ENCODE measurements around the gene DDX10. TPM values are rescaled to one million over a fixed set of nuclear protein-coding genes. Genes with fewer than 3 reads are reported as not detected.
"Not testable (repeated sequence)": the region's sequence is repeated elsewhere in the genome, so short reads cannot be mapped to it uniquely, and the experiment has no call there.

The DDX10 gene
- total RNA-seq, 1 experiment from 2014 or later: 18.9 TPM

DNA sequence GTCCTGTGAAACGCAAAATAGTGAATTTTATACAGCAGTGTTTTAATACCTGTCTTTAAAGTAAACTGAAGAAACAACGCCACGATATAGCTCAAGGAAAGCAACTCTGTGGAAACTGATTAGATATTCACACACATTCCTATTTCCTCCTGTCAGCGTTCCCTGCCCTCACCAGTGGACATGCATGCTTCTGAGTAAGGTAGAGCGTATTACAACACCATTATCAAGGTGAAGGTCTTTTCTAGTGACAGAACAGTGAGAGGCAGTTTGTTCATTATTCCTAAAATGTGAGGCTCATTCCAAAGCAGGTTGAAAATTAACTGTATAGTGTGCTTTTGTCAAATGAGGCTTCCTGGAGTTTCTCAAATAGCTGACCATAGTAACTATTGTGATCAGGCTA lies 153.1 kb downstream of the DDX10 start:
- H3K9me3 ChIP-seq: no peaks in the 10 kb centered on the region
- no peak for DNase-seq
- H3K36me3 ChIP-seq: no peaks in the 10 kb centered on the region

GRCh38 chr11:108818971-108819370 lies 154.1 kb downstream of the DDX10 start:
- H3K9me3 ChIP-seq: no peaks in the 10 kb centered on the region
- no peak for DNase-seq
- H3K36me3 ChIP-seq: no peaks in the 10 kb centered on the region
- H3K4me3 ChIP-seq: no peak overlapping the region
- H3K27me3 ChIP-seq: no peaks in the 10 kb centered on the region

More for the DNA sequence above, 153.1 kb downstream of the DDX10 start:
- Histone ChIP-seq H3K27me3 (no peaks in the 10 kb centered on the region), H3K4me3 (no peak overlapping the region)

- H3K9me3 ChIP-seq: no peaks in the 10 kb centered on the region
- no peak overlapping the region for H3K4me3 ChIP-seq
- no peaks in the 10 kb centered on the region for H3K27me3 ChIP-seq
- no peaks in the 10 kb centered on the region for H3K36me3 ChIP-seq
- no peak for DNase-seq
These were observed 155.1 kb downstream of the DDX10 start for GRCh38 chr11:108819957-108820356.

GRCh38 chr11:108823960-108824359 lies 159.1 kb downstream of the DDX10 start:
- not testable (repeated sequence) for H3K27me3 ChIP-seq, H3K36me3 ChIP-seq, DNase-seq, H3K9me3 ChIP-seq, H3K4me3 ChIP-seq

DNA sequence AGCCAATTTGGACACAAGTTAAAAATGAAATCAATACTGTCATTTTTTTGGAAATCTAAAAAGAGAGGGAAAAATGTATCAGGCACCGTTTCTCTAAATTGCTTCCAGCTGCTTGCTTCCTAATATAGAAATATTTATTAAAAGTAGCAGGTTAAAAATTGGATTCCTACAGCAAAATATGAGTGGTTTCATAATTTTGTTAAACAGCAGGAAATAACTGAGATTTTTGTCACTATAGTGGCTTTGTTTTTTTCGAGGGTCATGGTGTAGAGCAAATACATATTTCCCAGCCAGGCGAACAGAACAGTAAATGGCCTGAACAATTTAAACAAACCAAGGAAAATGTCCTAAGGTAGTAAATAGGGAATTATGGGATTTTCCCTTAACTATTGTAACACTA lies 159.7 kb downstream of the DDX10 start:
- no peaks in the 10 kb centered on the region for H3K36me3 ChIP-seq
- no peak overlapping the region for H3K4me3 ChIP-seq
- no peaks in the 10 kb centered on the region for H3K9me3 ChIP-seq
- H3K27me3 ChIP-seq: no peaks in the 10 kb centered on the region
- no peak for DNase-seq

- Histone ChIP-seq H3K4me3 (no peak overlapping the region), H3K36me3 (no peaks in the 10 kb centered on the region), H3K9me3 (no peaks in the 10 kb centered on the region), H3K27me3 (no peaks in the 10 kb centered on the region)
- no peak for DNase-seq
These were observed 160.5 kb downstream of the DDX10 start for GRCh38 chr11:108825381-108825780.

GRCh38 chr11:108826136-108826535 lies 161.3 kb downstream of the DDX10 start:
- no peaks in the 10 kb centered on the region for H3K9me3 ChIP-seq
- no peak for DNase-seq

GRCh38 chr11:108835624-108836023 lies 170.8 kb downstream of the DDX10 start:
- Histone ChIP-seq H3K9me3 (no peaks in the 10 kb centered on the region), H3K27me3 (no peaks in the 10 kb centered on the region), H3K4me3 (no peak overlapping the region), H3K36me3 (no peaks in the 10 kb centered on the region)
- DNase-seq: no peak

More at GRCh38 chr11:108826136-108826535, 161.3 kb downstream of the DDX10 start:
- no peaks in the 10 kb centered on the region for H3K36me3 ChIP-seq
- H3K4me3 ChIP-seq: no peak overlapping the region
- H3K27me3 ChIP-seq: no peaks in the 10 kb centered on the region

DNA sequence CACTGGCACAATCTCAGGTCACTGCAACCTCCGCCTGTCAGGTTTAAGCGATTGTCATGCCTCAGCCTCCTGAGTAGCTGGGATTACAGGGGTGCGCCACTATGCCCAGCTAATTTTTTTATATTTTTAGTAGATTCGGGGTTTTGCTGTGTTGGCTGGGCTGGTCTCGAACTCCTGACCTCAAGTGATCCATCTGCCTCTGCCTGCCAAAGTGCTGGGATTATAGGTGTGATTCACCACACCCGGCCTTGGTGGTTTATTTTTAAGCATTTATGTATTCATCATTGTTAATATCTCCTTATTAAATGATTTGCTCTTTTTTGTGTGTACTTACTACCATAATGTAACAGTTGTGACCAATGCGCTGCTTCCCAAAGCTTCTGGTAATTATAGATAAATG lies 171.7 kb downstream of the DDX10 start:
- Histone ChIP-seq H3K4me3 (no peak overlapping the region), H3K27me3 (no peaks in the 10 kb centered on the region), H3K9me3 (no peaks in the 10 kb centered on the region), H3K36me3 (no peaks in the 10 kb centered on the region)
- peak; percentile 57 for DNase-seq

DNA sequence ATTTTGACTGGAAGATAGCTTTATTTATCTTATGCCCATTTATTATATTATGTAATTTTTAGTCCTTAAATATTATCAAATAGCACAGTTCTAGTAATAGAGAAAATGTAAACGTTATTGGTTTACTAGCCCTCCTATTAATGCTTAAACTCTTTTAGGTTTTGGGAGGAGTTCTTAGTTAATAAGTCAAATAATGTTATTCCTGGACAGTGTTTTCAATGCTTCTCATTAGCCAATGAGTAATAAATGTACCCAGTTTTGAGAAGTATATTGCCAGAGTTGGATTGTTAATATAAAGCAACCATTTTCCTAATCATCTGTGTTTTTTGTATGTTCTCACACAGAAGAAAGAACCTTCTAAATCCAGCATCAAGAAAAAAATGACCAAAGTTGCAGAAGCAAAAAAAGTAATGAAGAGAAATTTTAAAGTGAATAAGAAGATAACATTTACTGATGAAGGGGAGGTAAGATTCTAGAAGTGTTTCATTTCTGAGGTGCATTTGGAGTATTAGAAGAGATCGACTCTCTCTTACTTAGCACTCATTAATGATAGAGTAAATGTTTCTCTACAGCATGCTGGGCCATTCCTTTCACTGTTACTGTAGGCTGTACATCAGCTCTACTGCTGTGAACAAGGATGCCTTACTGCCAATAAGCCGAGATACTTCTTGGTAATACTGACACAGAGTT lies 173.4 kb downstream of the DDX10 start:
- H3K27me3 ChIP-seq: no peaks in the 10 kb centered on the region
- H3K9me3 ChIP-seq: no peaks in the 10 kb centered on the region
- no peaks in the 10 kb centered on the region for H3K36me3 ChIP-seq
- no peak for DNase-seq
- no peak overlapping the region for H3K4me3 ChIP-seq

- Histone ChIP-seq H3K9me3 (no peaks in the 10 kb centered on the region), H3K36me3 (no peaks in the 10 kb centered on the region), H3K27me3 (no peaks in the 10 kb centered on the region), H3K4me3 (no peak overlapping the region)
- no peak for DNase-seq
These were observed 173.9 kb downstream of the DDX10 start for GRCh38 chr11:108838792-108839105.

- Histone ChIP-seq H3K36me3 (no peaks in the 10 kb centered on the region; the same call in 1 of the 2 replicates), H3K9me3 (no peaks in the 10 kb centered on the region), H3K4me3 (no peak overlapping the region), H3K27me3 (no peaks in the 10 kb centered on the region)
- no peak for DNase-seq
These were observed 181.1 kb downstream of the DDX10 start for GRCh38 chr11:108846009-108846408.

DNA sequence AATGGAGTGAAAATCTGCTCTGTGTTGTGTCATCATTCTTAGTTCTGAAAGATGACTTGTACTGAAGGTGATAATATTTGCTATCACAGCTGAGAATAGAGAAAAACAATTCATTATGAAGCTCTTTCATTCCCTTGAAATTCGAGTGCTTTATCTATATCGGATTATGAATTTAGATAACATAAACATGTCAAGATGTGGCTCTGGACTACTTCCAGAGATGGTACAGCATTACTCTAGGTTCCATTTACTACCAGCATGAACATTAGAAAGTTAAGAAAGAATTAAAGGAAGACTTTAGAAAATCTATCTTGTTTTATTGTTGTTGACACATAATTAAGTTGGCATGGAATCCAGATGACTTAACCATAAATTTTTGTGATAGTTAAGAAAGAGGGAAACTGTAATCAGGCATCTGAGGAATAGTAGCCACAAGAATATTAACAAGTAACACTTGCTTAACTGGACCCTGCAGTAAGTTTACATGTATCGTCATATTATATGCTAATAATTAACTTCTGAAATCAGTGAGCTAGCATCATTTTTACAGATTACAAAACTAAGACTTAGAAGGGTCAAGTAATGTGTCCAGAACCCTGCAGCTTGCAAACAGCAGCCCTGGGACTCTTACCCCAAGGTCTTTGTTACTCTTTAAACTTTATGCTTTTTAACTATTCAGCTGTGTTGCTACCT lies 182.6 kb downstream of the DDX10 start:
- Histone ChIP-seq H3K4me3 (no peak overlapping the region), H3K27me3 (no peaks in the 10 kb centered on the region), H3K9me3 (no peaks in the 10 kb centered on the region), H3K36me3 (no peaks in the 10 kb centered on the region; the same call in 1 of the 2 replicates)
- no peak for DNase-seq

DNA sequence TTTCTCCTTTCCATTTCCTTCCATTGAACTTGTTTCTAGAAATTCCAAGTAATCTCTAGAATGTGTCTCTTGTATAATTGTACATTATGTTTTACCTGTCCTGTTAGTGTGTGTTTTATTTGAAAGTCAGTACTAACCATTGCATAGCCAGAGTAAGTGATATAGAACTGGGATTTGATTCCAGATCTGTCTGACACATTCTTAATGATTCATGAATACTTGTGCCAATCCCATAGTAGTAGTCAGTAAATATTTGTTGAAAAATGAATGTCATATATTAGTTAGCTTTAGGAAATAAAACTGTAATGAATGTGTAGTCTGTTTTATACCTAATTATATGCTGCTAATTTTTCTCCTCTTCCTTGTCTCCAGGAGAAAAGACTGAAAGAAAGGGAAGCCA lies 186.9 kb downstream of the DDX10 start:
- no peaks in the 10 kb centered on the region for H3K27me3 ChIP-seq
- no peak for DNase-seq
- H3K9me3 ChIP-seq: no peaks in the 10 kb centered on the region
- no peak overlapping the region for H3K4me3 ChIP-seq
- H3K36me3 ChIP-seq: no peaks in the 10 kb centered on the region; the same call in 1 of the 2 replicates

GRCh38 chr11:108852701-108853100 lies 187.8 kb downstream of the DDX10 start:
- Histone ChIP-seq H3K36me3 (no peaks in the 10 kb centered on the region; the same call in 1 of the 2 replicates), H3K27me3 (no peaks in the 10 kb centered on the region), H3K4me3 (no peak overlapping the region), H3K9me3 (no peaks in the 10 kb centered on the region)
- DNase-seq: no peak

- Histone ChIP-seq H3K36me3 (peaks cover under 1% of the 10 kb centered on the region), H3K9me3 (no peaks in the 10 kb centered on the region), H3K4me3 (no peak overlapping the region), H3K27me3 (no peaks in the 10 kb centered on the region)
- DNase-seq: no peak
These were observed 188.3 kb downstream of the DDX10 start for GRCh38 chr11:108853151-108853550.

DNA sequence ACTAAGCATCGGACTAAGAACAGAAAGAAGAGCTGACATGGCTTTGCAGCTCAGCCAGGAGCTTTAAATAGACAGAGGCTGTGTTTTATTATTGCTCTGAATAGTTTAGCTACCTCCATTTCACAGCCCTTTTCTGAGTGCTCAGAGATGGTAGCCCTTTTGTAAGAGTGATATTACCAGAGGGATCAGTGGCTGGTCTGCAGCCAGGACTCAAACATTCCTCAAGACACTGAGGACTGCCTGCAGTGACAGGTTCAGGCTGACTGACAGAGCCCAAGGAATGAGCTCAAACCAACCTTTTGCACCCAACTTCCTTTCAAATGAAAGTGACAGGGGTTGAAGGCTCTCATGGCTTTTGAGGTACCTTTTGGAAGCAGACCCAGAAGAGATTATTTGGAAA lies 189.0 kb downstream of the DDX10 start:
- H3K36me3 ChIP-seq: peaks cover 3% of the 10 kb centered on the region
- no peak overlapping the region for H3K4me3 ChIP-seq
- no peaks in the 10 kb centered on the region for H3K9me3 ChIP-seq
- peak; percentile 28 for DNase-seq
- no peaks in the 10 kb centered on the region for H3K27me3 ChIP-seq

- Histone ChIP-seq H3K36me3 (peaks cover 3% of the 10 kb centered on the region), H3K27me3 (no peaks in the 10 kb centered on the region), H3K4me3 (no peak overlapping the region), H3K9me3 (no peaks in the 10 kb centered on the region)
- DNase-seq: no peak
These were observed 189.5 kb downstream of the DDX10 start for GRCh38 chr11:108854346-108854745.

All from MG63 (cell line).